ENCODE results near the gene SASS6.

SASS6 gene

GRCh38 chr1:100132566-100133477, at the start of gene SASS6, which contains the start of gene TRMT13:
Gene SASS6, minus strand, starts transcription at chr1:100132930. Its CDS starts 116 bp downstream, at chr1:100132814.
Gene TRMT13, plus strand, starts transcription at chr1:100133163. Its CDS starts 6 bp downstream, at chr1:100133169.
- peak within 1 kb of the TSS; percentile 91 for H3K4me3 ChIP-seq (ENCODE audit: low read length)
- peak; percentile 97 for DNase-seq (ENCODE audit: low read depth)
- TF ChIP-seq CTCF (conservative IDR thresholded peaks at IDR 0.05; ENCODE audit: low read depth, low read length): no peak

- peak; percentile 46 for DNase-seq (ENCODE audit: low read depth)
Measured at GRCh38 chr1:100178091-100178490, 45.4 kb upstream of the SASS6 start, which contains the start of gene LRRC39. Gene LRRC39, minus strand, starts transcription at chr1:100178256. Its CDS starts 9,740 bp downstream, at chr1:100168516.

GRCh38 chr1:100177295-100178041, 44.7 kb upstream of the SASS6 start:
- no peak for DNase-seq (ENCODE audit: low read depth)
- peak overlapping the region; percentile 13 for H3K4me3 ChIP-seq (ENCODE audit: low read length)
- no peak for TF ChIP-seq CTCF (conservative IDR thresholded peaks at IDR 0.05; ENCODE audit: low read depth, low read length)

More at GRCh38 chr1:100178091-100178490, 45.4 kb upstream of the SASS6 start, which contains the start of gene LRRC39:
- TF ChIP-seq CTCF (conservative IDR thresholded peaks at IDR 0.05; ENCODE audit: low read depth, low read length): no peak
- H3K4me3 ChIP-seq (ENCODE audit: low read length): peak within 1 kb of the TSS; percentile 13

- no peak for TF ChIP-seq CTCF (conservative IDR thresholded peaks at IDR 0.05; ENCODE audit: low read depth, low read length)
- no peak overlapping the region for H3K4me3 ChIP-seq (ENCODE audit: low read length)
- no peak for DNase-seq (ENCODE audit: low read depth)
Measured at GRCh38 chr1:100168051-100168450, 35.3 kb upstream of the SASS6 start.

GRCh38 chr1:100164702-100165101, 32.0 kb upstream of the SASS6 start:
- no peak for DNase-seq (ENCODE audit: low read depth)
- H3K4me3 ChIP-seq (ENCODE audit: low read length): no peak overlapping the region
- TF ChIP-seq CTCF (conservative IDR thresholded peaks at IDR 0.05; ENCODE audit: low read depth, low read length): no peak

GRCh38 chr1:100164216-100164615, 31.5 kb upstream of the SASS6 start:
- peak; percentile 79 for DNase-seq (ENCODE audit: low read depth)
- no peak overlapping the region for H3K4me3 ChIP-seq (ENCODE audit: low read length)

More at GRCh38 chr1:100164216-100164615, 31.5 kb upstream of the SASS6 start:
- no peak for TF ChIP-seq CTCF (conservative IDR thresholded peaks at IDR 0.05; ENCODE audit: low read depth, low read length)

All from retinal pigment epithelial cell (primary cell).